ENCODE measurements around the gene PHF12.

PHF12 gene

DNA sequence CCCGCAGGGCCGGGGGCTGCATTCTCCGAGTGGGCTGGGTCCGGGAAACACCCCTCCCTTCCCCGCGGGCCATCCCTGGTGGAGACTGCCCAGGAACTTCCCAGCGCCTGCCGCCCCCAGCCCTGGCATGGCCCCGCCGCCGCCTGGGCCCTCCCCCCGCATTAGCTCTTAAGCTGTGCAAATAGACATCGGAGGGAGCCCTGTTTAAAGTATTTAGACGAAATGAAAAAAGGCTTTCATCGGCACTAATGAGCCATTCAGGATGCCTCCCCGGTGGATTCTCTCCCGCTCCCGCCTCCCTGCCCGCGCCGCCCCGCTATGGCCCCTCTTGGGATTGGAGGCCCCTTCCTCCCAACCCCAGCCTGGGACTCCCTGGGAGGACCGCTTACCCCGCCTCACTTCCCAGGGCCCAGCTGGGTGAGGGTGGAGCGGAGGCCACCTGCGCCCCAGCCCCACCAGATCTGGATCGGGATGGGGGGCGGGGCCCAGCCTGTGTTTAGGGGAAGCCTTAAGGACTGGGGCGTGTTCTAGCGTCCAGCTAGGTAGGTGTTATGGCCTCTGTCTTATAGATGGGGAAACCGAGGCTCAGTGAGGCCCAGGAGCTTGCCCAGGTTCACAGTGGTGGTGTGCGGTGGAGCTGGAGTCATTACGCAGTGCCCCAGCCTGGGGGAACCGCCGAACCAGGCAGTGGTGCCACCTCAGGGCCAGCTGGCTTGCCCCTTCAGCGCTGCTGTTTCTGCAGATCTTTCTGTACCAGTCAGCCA, 34.8 kb upstream of the PHF12 start:
- Histone ChIP-seq H3K27ac (ENCODE audit: low read depth, low read length) (no peak overlapping the region), H3K4me3 (ENCODE audit: low read length) (no peak overlapping the region), H3K27me3 (ENCODE audit: control insufficient read depth, low read length) (no peaks in the 10 kb centered on the region)

DNA sequence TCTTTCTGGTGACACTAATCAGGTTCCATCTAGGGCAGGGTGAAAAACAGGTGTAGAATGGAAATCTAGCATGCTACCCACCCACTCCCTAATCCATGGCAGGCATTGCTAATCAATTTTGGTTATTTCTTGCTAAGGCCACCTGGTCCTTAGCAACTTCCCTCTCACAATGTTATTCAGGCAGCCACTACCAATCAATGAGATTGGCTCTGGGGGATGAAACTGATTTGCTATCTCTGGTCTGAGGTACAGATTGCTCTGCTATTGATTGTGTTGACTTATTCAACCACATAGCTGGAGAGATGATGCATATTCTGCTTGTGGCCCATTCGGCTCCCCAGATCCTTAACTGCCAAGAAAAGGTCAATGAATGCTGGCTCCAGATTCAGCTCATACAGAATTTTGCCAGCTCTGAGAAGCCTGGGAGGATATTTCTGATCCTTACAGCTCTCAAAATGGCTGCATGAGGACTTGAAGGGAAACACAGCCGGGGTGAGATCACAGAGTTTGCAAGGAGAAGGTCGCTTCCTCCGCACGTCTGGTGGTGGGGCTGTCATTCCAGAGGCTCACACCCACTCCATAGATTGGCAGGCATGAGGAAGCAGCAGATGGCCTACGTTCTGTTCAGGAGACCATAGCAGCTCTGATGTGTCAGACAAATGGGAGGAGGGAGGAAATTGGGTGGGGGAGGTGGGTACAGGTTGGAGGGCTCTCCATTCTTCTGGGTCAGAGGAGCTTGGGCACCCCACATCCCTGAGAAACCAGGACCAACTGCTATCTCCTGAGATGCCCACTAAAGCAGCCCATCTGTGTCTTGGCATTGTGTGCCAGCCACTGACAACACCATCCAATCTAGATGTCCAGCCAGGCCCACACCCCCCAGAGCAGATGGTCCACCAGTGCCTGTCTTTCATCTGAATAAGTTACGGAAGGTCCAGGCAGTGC, 32.2 kb upstream of the PHF12 start:
- peak overlapping the region; percentile 60; the same call in 1 of the 2 replicates for H3K4me2 ChIP-seq (ENCODE audit: low read length)
- peaks cover 37% of the 10 kb centered on the region for H3K4me1 ChIP-seq (ENCODE audit: control insufficient read depth, low read length)
- peaks cover 4% of the 10 kb centered on the region; the same call in 1 of the 2 replicates for H3F3A ChIP-seq (ENCODE audit: control insufficient read depth, insufficient read depth)
- no peaks in the 10 kb centered on the region for H4K20me1 ChIP-seq (ENCODE audit: control insufficient read depth, insufficient read depth, low read depth, low read length)
- no peaks in the 10 kb centered on the region for H3K79me2 ChIP-seq (ENCODE audit: control insufficient read depth, low read length)
- TF ChIP-seq, protein P1, sequence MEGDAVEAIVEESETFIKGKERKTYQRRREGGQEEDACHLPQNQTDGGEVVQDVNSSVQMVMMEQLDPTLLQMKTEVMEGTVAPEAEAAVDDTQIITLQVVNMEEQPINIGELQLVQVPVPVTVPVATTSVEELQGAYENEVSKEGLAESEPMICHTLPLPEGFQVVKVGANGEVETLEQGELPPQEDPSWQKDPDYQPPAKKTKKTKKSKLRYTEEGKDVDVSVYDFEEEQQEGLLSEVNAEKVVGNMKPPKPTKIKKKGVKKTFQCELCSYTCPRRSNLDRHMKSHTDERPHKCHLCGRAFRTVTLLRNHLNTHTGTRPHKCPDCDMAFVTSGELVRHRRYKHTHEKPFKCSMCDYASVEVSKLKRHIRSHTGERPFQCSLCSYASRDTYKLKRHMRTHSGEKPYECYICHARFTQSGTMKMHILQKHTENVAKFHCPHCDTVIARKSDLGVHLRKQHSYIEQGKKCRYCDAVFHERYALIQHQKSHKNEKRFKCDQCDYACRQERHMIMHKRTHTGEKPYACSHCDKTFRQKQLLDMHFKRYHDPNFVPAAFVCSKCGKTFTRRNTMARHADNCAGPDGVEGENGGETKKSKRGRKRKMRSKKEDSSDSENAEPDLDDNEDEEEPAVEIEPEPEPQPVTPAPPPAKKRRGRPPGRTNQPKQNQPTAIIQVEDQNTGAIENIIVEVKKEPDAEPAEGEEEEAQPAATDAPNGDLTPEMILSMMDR (IDR thresholded peaks at IDR 0.05; ENCODE audit: low read depth, low read length, poor library complexity, severe bottlenecking): no peak
- no peak for TF ChIP-seq EZH2phosphoT487 (IDR thresholded peaks at IDR 0.05; ENCODE audit: borderline replicate concordance, low read length)
- no peaks in the 10 kb centered on the region for H3K9me3 ChIP-seq (ENCODE audit: control insufficient read depth, insufficient read depth, low read length)
- H3K27ac ChIP-seq (ENCODE audit: low read depth, low read length): peak overlapping the region; percentile 74
- no peaks in the 10 kb centered on the region for H3K27me3 ChIP-seq (ENCODE audit: control insufficient read depth, low read length)
- H3K9me2 ChIP-seq (replicated peaks; ENCODE audit: control insufficient read depth, low read length): no peaks in the 10 kb centered on the region
- no peaks in the 10 kb centered on the region for H3K36me3 ChIP-seq (ENCODE audit: control insufficient read depth, low read length)
- H3K4me3 ChIP-seq (ENCODE audit: low read length): no peak overlapping the region

More for the DNA sequence above, 34.8 kb upstream of the PHF12 start:
- H3K79me2 ChIP-seq (ENCODE audit: control insufficient read depth, low read length): no peaks in the 10 kb centered on the region
- no peaks in the 10 kb centered on the region for H3K36me3 ChIP-seq (ENCODE audit: control insufficient read depth, low read length)
- peaks cover 38% of the 10 kb centered on the region for H3K4me1 ChIP-seq (ENCODE audit: control insufficient read depth, low read length)
- no peaks in the 10 kb centered on the region for H4K20me1 ChIP-seq (ENCODE audit: control insufficient read depth, insufficient read depth, low read depth, low read length)
- H3K9me2 ChIP-seq (replicated peaks; ENCODE audit: control insufficient read depth, low read length): no peaks in the 10 kb centered on the region
- TF ChIP-seq, protein P1 (IDR thresholded peaks at IDR 0.05; ENCODE audit: low read depth, low read length, poor library complexity, severe bottlenecking): no peak
- no peak for TF ChIP-seq EZH2phosphoT487 (IDR thresholded peaks at IDR 0.05; ENCODE audit: borderline replicate concordance, low read length)
- no peak overlapping the region for H3K4me2 ChIP-seq (ENCODE audit: low read length)
- peaks cover 4% of the 10 kb centered on the region; the same call in 1 of the 2 replicates for H3F3A ChIP-seq (ENCODE audit: control insufficient read depth, insufficient read depth)
- no peaks in the 10 kb centered on the region for H3K9me3 ChIP-seq (ENCODE audit: control insufficient read depth, insufficient read depth, low read length)

DNA sequence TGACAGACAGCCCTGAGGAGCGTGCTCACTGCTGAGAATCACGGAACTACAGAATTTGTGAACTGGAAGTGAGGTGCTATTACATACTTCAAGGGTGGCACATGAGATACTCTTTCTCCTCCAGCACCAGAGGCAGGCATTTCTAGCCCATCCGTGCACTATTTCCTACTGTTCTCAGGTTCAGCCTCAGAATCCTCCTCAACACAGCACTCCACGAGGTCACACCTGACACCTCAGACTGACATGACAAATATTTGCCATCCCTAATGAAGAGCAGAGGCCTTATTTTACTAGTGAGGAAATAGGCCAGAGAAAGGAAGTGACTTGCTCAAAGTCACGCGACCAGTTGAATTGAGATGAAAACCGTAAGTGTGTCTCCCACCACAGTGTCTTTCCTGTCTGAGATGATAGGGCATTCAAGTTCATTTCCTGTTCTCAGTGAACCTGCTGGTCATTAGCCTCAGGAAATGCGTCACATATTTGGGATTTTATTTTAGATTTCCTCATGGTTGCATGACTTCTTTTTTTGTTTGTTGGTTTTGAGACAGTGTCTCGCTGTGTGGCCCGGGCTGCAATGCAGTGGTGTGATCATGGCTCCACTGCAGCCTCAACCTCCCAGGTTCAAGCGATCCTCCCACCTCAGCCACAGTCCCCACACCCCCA, 30.9 kb upstream of the PHF12 start:
- Histone ChIP-seq H3K27me3 (ENCODE audit: control insufficient read depth, low read length) (no peaks in the 10 kb centered on the region), H3K4me1 (ENCODE audit: control insufficient read depth, low read length) (peaks cover 31% of the 10 kb centered on the region), H3K79me2 (ENCODE audit: control insufficient read depth, low read length) (no peaks in the 10 kb centered on the region), H3K9me2 (replicated peaks; ENCODE audit: control insufficient read depth, low read length) (no peaks in the 10 kb centered on the region), H3K36me3 (ENCODE audit: control insufficient read depth, low read length) (no peaks in the 10 kb centered on the region), H3K4me3 (ENCODE audit: low read length) (peak overlapping the region; percentile 43), H3K9me3 (ENCODE audit: control insufficient read depth, insufficient read depth, low read length) (no peaks in the 10 kb centered on the region), H3F3A (ENCODE audit: control insufficient read depth, insufficient read depth) (peaks cover 4% of the 10 kb centered on the region; the same call in 1 of the 2 replicates), H4K20me1 (ENCODE audit: control insufficient read depth, insufficient read depth, low read depth, low read length) (no peaks in the 10 kb centered on the region), H3K4me2 (ENCODE audit: low read length) (peak overlapping the region; percentile 60), H3K27ac (ENCODE audit: low read depth, low read length) (peak overlapping the region; percentile 74)
- TF ChIP-seq, protein P1 (IDR thresholded peaks at IDR 0.05; ENCODE audit: low read depth, low read length, poor library complexity, severe bottlenecking): no peak
- TF ChIP-seq EZH2phosphoT487 (IDR thresholded peaks at IDR 0.05; ENCODE audit: borderline replicate concordance, low read length): no peak
